Colonic mucosa (tissue), 4 donors: Measurements from ENCODE around the gene WTIP. TPM values are rescaled to one million over a fixed set of nuclear protein-coding genes. Genes with fewer than 3 reads are reported as not detected.
"Not testable (repeated sequence)": the region's sequence is repeated elsewhere in the genome, so short reads cannot be mapped to it uniquely, and the experiment has no call there.

Experiments used
- DNase-seq: peaks from one replicate; pipeline ENCODE4 v3.0.0-alpha.2; 2020
- H3K27ac ChIP-seq: fragments of 200-600 bp; one replicate; pipeline ENCODE4 v1.8.0; 2021
- H3K27me3 ChIP-seq: fragments of 200-600 bp; one replicate; pipeline ENCODE4 v1.8.0; 2021
- H3K36me3 ChIP-seq: fragments of 200-600 bp; one replicate; pipeline ENCODE4 v1.8.0; 2021
- H3K4me1 ChIP-seq: fragments of 200-600 bp; one replicate; pipeline ENCODE4 v1.8.0; 2021; ENCODE audit warnings: mild to moderate bottlenecking
- H3K4me3 ChIP-seq: fragments of 200-600 bp; one replicate; pipeline ENCODE4 v1.8.0; 2021
- H3K9ac ChIP-seq, 2 donors: one replicate each; pipeline ENCODE4 v1.7.0; 2013; ENCODE audit warnings: control low read depth in 2 of 2, low read depth in 2 of 2, low read length in 2 of 2
- H3K9me3 ChIP-seq: fragments of 200-600 bp; one replicate; pipeline ENCODE4 v1.8.0; 2021
- CTCF ChIP-seq: fragments of 200-600 bp; IDR thresholded peaks from one replicate; pipeline ENCODE4 v1.8.0; 2022; ENCODE audit warnings: antibody characterized with exemption, mild to moderate bottlenecking
- intact Hi-C: fragments of 100-400 bp; cut with DNase I; formaldehyde crosslinking; loops from one replicate; pipeline ENCODE4 v1.14.1; 2022
- total RNA-seq, 2 donors: library from RNA; stranded (reverse); fragmentation: NEBNext Ultra II Directional in 1 of 2; extraction: Animal tissue kit (Norgen Biotek cat#: 25700) in 1 of 2; gene quantifications; one replicate each; pipeline ENCODE4 v1.2.1, GENCODE V29; 2021
- donor health status: healthy.
- donor health status: DM: no; HTN: no; CAD: no.
- donor health status: DM: no; HTN: no; CAD: no.

Gene WTIP
- total RNA-seq, 2 donors from 2014 or later, result 2.1 to 3.6 TPM

- peaks cover 16% of the 10 kb centered on the region for H3K36me3 ChIP-seq
- no peak overlapping the region for H3K27ac ChIP-seq
- no peaks in the 10 kb centered on the region for H3K9me3 ChIP-seq
Observed at GRCh38 chr19:34461375-34462100, 20.0 kb upstream of the WTIP start.

GRCh38 chr19:34464785-34465184 is 16.8 kb upstream of the WTIP start:
- H3K9me3 ChIP-seq, intact Hi-C loops, DNase-seq, H3K9ac ChIP-seq, H3K4me3 ChIP-seq, H3K27me3 ChIP-seq, H3K4me1 ChIP-seq, H3K27ac ChIP-seq: not testable (repeated sequence)
- H3K36me3 ChIP-seq, result peaks cover 21% of the 10 kb centered on the region

More at GRCh38 chr19:34461375-34462100, 20.0 kb upstream of the WTIP start:
- no peak for DNase-seq
- H3K4me3 ChIP-seq, result no peak overlapping the region
- intact Hi-C loops, result no loop called here
- no peak overlapping the region for H3K9ac ChIP-seq
- no peaks in the 10 kb centered on the region for H3K4me1 ChIP-seq
- H3K27me3 ChIP-seq, result no peaks in the 10 kb centered on the region
- no peak for TF ChIP-seq CTCF

- intact Hi-C loops, result no loop called here
- no peaks in the 10 kb centered on the region for H3K9me3 ChIP-seq
- no peak overlapping the region for H3K27ac ChIP-seq
- TF ChIP-seq CTCF, result no peak
- peaks cover 23% of the 10 kb centered on the region for H3K36me3 ChIP-seq
- no peak overlapping the region for H3K4me3 ChIP-seq
- H3K4me1 ChIP-seq, result no peaks in the 10 kb centered on the region
- H3K9ac ChIP-seq, result no peak overlapping the region
- no peak for DNase-seq
- no peaks in the 10 kb centered on the region for H3K27me3 ChIP-seq
Observed at GRCh38 chr19:34468409-34468808, 13.1 kb upstream of the WTIP start.

GRCh38 chr19:34469026-34469425 is 12.5 kb upstream of the WTIP start:
- H3K9ac ChIP-seq, DNase-seq, H3K27me3 ChIP-seq, H3K4me3 ChIP-seq, H3K9me3 ChIP-seq, H3K4me1 ChIP-seq, H3K27ac ChIP-seq, intact Hi-C loops: not testable (repeated sequence)
- peaks cover 17% of the 10 kb centered on the region for H3K36me3 ChIP-seq

- no peak overlapping the region for H3K4me3 ChIP-seq
- H3K27me3 ChIP-seq, result no peaks in the 10 kb centered on the region
- no peaks in the 10 kb centered on the region for H3K4me1 ChIP-seq
- intact Hi-C loops, result no loop called here
- H3K36me3 ChIP-seq, result peaks cover 5% of the 10 kb centered on the region
- DNase-seq, result no peak
- H3K27ac ChIP-seq, result no peak overlapping the region
- no peak overlapping the region for H3K9ac ChIP-seq
- no peak for TF ChIP-seq CTCF
- no peaks in the 10 kb centered on the region for H3K9me3 ChIP-seq
Observed at GRCh38 chr19:34471906-34472700, 9.5 kb upstream of the WTIP start.

- no peak for DNase-seq
- H3K9me3 ChIP-seq, result no peaks in the 10 kb centered on the region
- intact Hi-C loops, result no loop called here
- no peak for TF ChIP-seq CTCF
- peaks cover 5% of the 10 kb centered on the region for H3K36me3 ChIP-seq
- H3K4me1 ChIP-seq, result no peaks in the 10 kb centered on the region
- H3K9ac ChIP-seq, result no peak overlapping the region
- H3K27ac ChIP-seq, result no peak overlapping the region
- no peaks in the 10 kb centered on the region for H3K27me3 ChIP-seq
- no peak overlapping the region for H3K4me3 ChIP-seq
Observed at GRCh38 chr19:34474233-34474989, 7.1 kb upstream of the WTIP start.
